ENCODE data around the gene CYP4F12.
"Not testable (repeated sequence)": the region's sequence is repeated elsewhere in the genome, so short reads cannot be mapped to it uniquely, and the experiment has no call there.

CYP4F12 gene

GRCh38 chr19:15672580-15673175, at the start of gene CYP4F12:
TSS of gene CYP4F12 (plus strand) at chr19:15673087. CDS start at chr19:15673530, 443 bp downstream.
- DNase-seq, result no peak

GRCh38 chr19:15623711-15624318, 49.1 kb upstream of the CYP4F12 start:
- no peak for DNase-seq

GRCh38 chr19:15628236-15629002, 44.5 kb upstream of the CYP4F12 start:
- DNase-seq, result no peak

GRCh38 chr19:15629003-15629880, 43.6 kb upstream of the CYP4F12 start:
- DNase-seq, result peak; percentile 68

GRCh38 chr19:15631817-15632216, 41.1 kb upstream of the CYP4F12 start:
- peak; percentile 18 for DNase-seq

- DNase-seq, result no peak
These were observed 39.6 kb upstream of the CYP4F12 start for GRCh38 chr19:15633082-15633835.

- no peak for DNase-seq
These were observed 38.8 kb upstream of the CYP4F12 start for GRCh38 chr19:15634105-15634504.

GRCh38 chr19:15635016-15635805, 37.7 kb upstream of the CYP4F12 start:
- no peak for DNase-seq

GRCh38 chr19:15636026-15636425, 36.9 kb upstream of the CYP4F12 start:
- DNase-seq, result no peak

- no peak for DNase-seq
These were observed 33.3 kb upstream of the CYP4F12 start for GRCh38 chr19:15639596-15639995.

- DNase-seq, result peak; percentile 45
These were observed 32.5 kb upstream of the CYP4F12 start, which contains the start of gene CYP4F3 for GRCh38 chr19:15640294-15640903. TSS of gene CYP4F3 (plus strand) at chr19:15640897. CDS start at chr19:15641416, 519 bp downstream.

- DNase-seq, result no peak
These were observed 31.8 kb upstream of the CYP4F12 start for GRCh38 chr19:15640904-15641597.

GRCh38 chr19:15641901-15642491, 30.9 kb upstream of the CYP4F12 start:
- DNase-seq, result no peak

- DNase-seq, result no peak
These were observed 30.1 kb upstream of the CYP4F12 start for GRCh38 chr19:15642807-15643206.

- no peak for DNase-seq
These were observed 29.5 kb upstream of the CYP4F12 start for GRCh38 chr19:15643387-15643786.

GRCh38 chr19:15644066-15644741, 28.7 kb upstream of the CYP4F12 start:
- DNase-seq, result no peak

- DNase-seq, result no peak
These were observed 28.1 kb upstream of the CYP4F12 start for GRCh38 chr19:15644816-15645215.

GRCh38 chr19:15649526-15649925, 23.4 kb upstream of the CYP4F12 start:
- DNase-seq, result no peak

- not testable (repeated sequence) for DNase-seq
These were observed 22.8 kb upstream of the CYP4F12 start for GRCh38 chr19:15650123-15650522.
